G401.6 (cell line): ENCODE data around the gene MSI2.

Experiments used
- FAIRE-seq: peaks from 2 replicates; lab custom pipeline; 2012; peaks lifted over from hg19 to GRCh38; lab: Jason Lieb, UNC

The MSI2 gene

DNA sequence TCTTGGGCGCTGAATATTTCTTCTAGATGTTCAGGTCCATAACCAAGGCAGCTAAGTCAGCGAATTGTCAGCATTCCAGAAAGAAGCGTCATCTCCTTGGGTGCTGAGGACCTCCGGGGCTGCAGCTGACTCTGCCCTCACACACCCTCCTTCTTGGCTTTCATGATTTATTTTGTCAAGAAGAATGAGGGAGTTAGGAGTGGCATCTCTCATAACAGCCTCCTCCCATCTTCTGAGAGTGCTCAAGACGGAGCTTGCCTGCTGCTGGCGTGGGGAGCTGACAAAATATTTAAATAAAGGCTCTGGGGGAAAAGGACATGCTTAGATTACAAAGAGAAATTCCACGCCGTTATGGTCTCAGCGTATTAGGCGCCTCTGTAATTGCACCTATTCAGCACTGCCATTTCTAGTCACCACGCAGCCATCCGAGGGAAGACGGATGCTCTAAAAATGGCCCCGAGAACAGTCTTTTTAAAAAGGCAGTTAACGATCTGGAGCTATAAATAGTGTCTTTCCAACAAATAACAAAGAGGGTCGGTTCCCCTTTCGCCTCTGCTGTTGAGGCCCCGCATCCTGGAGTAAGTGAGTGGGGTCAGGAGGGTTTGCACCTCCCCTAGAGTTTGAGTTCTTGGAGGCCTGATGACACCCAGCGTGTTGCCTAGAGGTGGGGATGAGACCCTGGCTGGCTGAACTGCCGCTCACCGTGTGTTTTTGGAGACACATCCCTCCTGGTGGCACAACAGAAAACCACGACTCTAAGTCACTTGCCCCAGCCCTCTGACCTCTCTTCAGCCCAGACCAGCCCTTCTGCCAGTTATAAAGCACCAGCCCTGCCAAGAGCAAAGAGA is 301.7 kb downstream of the MSI2 start:
- FAIRE-seq, result no peak

DNA sequence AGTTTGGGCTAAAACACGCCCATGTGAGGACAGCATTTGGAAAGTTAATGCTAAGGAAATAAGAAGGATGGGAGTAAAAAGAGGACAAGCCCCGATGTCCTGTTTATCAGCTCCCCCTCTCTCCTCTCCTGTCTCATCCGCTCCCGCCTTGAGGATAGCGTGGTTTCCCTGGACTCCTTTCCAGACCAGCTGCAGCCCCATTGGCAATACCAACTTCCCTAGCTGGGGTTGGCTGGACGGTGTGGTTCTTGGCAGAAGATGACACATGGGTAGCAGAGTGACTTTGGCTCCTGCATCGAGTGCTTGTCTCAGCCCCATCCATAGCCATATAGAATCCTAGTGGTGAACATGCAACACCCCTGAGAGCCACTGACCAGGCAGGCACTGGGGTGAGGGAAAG is 302.9 kb downstream of the MSI2 start:
- no peak for FAIRE-seq

DNA sequence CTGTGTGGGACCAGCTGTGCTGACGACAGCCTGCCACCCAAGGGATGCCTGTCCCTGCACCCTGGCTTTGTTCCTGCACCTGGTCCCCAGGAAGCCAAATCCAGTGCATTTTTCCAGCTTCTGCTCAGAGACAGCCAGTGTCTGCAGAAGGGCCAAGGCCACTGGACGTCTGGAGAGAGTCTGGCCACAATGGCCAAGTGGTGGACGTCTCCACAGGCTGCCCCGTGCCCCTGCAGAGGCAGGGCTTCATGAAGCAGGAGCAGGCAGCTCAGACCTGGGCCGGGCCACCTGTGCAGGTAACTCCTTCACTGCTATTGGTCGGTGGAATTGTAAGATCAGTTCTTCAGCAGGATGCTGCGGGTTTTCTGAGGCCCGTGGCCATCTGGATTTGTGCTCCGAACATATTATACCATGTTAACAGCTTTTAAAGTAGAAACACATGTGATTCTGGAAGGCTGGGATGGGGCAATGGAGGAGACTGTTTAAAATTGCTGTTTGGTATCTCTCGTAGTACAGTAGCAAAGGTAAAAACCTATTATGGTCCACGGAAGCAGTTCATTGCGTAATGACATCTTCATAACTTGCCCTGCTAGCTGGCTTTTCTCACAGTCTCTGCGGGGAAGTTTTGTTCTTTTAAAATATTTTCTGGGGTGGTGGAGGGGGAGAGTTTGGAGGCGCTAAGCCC is 303.5 kb downstream of the MSI2 start:
- FAIRE-seq, result no peak

DNA sequence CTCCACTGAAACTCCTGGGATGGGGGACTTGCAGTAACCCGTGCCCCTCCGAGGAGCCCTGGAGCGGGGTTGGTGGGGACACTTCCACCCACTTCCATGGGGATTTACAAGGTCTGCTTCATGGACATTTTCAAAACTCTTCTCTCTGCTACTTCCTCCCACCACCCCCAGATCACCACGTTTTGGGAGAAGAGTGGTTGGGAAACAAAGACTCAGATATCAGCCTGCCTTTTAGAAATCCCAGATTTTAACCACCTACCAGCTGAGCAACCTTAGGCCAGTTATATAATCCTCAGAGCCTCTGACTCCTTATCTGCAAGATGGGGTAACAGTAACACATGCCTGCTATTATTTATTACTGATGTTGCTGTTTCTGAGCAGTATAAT is 304.0 kb downstream of the MSI2 start:
- no peak for FAIRE-seq

DNA sequence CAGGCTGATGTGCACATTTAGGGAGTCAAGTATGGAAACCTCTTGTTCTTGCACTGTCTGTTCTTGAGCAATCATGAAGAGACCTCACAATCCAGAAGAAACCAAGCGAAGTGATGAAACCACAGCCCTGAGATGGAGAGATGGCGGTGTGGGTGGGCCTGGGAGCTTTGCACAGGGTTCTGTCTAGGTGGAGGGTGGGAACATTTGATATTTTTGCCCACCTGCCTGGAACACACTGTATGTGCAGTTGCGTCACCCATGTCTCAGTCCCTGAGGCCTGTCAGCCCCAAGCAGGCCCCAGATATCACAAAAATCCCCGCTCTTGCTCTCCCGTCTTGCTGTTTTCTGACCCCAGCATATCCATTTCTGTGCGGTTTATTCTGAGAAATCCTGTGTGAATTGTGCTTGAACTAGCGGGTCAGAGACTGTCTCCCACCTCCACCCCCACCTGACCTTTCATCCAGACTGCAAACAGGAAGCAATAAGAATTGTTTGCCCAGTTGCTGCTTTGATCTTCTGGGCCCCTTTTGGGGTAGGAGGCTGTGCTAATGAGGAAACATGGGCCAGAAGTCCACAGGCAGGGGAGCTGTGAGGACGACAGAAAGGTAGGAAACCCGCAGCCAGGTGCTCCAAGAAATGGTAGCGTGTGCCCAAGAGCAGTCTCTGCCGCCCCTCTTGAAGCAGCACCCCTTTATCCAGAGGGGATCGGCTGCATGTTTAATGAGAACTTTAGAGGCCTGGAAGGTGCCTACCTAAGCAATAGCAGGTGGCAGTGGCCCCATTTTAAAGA is 304.9 kb downstream of the MSI2 start:
- no peak for FAIRE-seq

DNA sequence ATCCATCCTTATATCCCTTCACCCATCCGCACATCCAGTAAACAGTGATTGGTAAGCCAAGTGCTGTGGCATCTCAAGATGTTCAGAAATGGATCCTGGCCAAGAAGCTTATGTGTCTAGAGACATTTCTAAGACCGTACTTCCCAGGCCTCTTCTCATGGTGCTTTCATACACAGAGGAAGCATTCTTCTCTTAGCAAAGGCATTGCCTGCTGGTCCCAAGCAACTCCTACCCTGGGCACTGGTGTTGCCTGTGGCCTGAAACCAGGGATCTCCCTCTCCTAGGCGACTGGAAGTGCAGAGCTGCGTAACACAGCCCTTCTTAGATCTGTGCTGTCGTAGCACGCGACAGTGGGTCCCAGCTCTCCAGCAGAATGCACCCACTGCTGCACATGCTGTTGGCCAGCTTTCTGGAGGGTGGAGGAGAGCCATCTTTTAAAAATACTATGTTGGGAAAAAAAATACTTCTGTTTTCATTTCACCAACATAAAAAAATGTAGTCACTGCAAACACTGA is 305.9 kb downstream of the MSI2 start:
- FAIRE-seq, result no peak

DNA sequence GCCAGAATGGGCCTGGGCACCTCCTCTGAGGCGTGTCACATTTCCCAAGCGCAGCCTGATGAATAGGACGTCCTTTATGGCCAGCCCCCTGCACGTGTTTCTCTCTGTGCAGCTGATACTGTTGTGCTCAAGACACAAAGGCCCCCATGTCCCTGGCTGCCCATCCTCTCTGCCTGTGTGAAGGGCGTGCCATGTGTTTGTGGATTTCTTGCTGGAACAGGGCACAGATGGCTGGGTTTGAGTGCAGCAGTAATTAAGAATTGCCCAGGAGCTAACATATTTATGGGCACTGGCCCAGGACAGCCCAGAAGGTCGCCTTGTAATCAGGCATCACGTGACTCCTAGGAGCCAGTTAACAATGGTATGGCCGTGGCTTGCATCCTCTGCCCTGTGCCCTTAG is 307.6 kb downstream of the MSI2 start:
- FAIRE-seq, result no peak

DNA sequence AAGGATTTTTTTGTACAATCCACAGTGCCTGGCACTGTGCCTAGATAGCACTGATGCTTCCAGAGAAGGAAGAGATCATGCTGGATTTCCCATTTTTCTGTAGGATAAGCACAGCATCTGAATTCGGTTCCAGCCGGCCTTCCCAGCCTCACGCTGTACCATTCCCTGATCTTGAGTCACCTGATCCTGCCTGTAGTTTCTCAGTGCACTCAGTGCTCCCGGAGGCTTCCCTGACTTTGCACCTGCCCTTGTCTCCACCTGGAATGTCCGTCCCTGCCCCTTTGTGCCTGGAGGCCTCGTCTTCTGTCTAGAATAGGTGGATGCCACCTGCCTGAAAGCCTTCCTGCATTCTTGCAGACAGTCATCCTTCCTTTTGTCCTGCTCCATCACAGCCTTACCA is 308.9 kb downstream of the MSI2 start:
- FAIRE-seq, result no peak

DNA sequence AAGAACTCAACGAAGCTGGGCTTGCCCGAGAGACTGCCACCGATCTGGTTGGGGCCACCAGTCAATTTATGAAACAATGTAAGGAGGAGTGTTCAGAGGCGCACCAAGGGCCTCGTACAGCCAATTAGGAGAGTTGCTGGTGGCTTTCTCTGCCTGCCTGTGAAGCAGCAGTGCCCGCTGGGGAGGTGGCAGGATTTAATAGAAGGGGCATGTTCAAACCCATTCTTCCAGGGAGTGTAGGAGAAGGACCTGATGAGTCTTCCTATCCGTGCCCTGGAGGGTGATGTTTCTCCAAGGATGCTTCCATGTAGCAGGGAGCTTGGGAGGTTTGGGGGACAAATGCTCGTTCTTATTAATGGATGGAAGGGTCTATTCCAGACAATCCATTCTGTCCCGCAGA is 310.4 kb downstream of the MSI2 start:
- FAIRE-seq, result no peak

DNA sequence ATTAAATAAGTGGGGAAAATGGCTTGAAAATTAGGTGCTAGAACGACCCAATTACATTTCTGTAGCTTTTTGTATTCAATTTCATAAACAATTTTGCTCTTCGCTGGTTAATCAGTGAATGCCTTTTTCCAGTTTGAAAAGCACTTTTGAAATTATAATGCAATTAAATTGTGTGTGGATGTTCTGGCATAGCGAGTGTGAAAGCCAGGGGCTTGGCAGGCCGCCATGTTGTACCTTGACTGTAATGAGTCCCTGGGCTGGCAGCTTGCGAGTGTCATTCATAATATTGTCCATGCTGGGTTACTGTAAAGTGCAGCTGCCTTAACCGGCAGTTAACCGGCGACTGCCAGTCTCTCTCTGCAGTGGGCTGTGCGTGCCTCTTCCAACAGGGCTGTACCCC is 310.9 kb downstream of the MSI2 start:
- FAIRE-seq, result no peak

DNA sequence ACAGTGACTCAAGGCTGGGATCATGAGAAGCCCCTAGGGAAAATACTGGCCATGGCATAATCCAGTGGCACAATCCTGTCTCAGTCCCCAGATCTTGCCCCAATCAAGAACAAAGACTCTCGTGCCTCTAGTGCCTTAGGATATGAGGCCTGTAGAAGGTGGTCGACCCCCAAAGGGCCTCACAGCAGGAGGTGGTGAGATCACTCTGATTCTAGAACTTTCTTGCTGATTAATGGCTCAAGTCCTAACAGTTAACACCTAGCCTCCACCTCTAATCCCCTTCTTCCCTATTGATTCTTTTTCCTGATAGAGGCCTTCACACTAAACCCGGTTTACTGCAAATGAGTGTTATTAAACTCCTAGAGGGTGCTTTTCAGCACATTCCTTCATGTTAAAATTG is 312.0 kb downstream of the MSI2 start:
- no peak for FAIRE-seq

DNA sequence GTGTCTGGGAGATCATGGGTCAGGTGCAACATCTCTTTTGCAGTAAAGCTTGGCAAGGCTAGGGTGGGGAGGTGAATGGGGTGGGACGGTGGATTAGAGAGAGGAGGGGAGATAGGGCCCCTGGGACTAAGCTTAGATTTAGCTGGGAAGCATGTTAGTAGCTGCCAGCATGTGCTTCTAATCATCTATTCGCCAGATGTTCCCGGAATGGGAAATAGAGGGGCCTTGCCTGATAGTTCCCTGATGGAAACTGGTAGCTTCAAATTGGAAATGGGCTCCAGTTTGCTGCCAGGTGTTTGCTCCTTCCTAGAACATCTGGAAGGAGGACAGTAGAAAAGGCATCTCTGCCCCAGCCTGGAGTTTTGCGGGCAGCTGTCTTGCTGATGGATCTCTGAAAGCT is 312.7 kb downstream of the MSI2 start:
- FAIRE-seq, result no peak

DNA sequence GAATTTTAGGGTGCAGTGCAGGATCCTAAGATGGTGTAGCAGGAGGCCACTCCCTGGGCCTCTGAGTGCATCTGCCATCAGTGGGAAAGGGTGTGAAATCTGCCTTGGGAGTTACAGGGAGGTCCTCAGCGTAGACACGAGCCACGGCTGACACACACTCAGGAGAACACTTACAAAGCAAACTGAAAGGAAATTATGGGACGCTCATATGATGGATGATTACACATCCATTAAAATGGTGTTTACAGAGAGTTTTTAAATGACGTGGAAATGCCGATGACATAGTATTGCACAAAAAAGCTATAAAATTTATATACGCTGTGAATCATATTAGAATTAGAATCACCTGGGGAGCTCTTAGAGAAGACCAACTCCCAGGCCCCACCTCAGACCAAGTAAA is 313.5 kb downstream of the MSI2 start:
- no peak for FAIRE-seq

DNA sequence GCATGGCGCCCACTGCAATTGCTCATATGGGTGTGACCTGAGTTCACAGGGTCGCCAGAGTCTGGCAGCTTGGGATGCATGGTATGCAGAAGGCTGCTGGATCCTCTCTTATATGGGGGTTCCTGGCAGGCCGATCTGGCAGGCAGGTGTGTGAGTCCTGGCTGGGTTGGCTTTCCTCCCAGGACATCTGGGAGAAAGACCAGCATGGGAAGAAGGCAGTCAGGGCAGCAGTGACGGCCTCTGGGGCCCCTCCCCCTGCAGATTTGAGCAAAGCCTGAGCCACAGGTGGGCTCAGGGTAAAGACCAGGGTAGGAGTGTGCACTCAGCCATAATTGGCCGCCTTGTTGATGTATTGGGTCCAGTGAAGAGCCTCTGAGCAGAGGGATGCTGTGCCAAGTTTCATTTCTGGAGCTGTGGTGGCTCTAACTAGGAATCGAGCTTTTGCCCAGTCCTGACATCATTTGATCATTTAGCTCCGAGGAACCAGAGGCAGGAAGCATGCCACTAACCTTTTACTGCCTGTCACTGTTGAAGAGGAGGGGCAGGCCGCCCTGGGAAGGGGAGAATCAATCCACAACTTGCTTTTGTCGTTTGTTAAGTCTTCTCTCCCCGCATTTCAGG is 314.5 kb downstream of the MSI2 start:
- FAIRE-seq, result no peak

DNA sequence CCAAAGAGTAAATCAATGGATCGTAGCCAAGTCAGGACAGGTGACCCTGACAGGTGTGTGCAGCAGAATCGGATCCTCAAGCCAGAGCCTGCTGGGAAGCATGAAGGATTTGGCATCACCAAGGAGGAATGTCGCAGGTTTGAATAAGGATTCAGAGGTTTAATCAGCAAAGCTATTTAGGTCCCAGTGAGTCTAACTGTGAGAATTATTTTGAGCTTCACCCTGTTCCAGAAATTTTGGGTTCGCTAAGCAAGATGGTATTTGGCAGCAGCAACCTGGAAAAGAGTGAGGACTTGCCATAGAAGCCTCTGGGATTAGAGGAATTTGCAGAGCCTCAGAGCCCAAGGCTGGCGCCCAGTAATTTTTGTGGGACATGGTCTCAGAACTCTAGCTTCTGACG is 315.7 kb downstream of the MSI2 start:
- no peak for FAIRE-seq

DNA sequence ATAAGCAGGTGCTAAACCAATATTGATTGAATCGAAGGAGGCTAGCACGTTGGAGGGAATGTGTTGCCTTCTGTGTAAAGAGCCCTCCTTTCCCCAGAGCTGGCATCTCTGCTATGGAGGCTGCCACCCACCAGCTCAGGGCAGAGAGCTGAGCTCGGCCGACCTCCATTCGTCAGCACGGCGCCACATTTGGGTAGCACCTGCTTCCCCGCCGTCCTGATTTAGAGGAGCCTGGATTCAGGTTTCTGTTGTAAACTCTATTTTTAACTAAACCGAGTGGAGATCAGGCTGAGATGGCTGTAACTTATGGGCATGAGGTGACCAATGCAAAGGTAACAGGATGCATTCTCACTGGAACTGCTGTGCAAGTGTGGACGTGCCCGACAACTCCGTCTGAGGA is 316.3 kb downstream of the MSI2 start:
- FAIRE-seq, result no peak

DNA sequence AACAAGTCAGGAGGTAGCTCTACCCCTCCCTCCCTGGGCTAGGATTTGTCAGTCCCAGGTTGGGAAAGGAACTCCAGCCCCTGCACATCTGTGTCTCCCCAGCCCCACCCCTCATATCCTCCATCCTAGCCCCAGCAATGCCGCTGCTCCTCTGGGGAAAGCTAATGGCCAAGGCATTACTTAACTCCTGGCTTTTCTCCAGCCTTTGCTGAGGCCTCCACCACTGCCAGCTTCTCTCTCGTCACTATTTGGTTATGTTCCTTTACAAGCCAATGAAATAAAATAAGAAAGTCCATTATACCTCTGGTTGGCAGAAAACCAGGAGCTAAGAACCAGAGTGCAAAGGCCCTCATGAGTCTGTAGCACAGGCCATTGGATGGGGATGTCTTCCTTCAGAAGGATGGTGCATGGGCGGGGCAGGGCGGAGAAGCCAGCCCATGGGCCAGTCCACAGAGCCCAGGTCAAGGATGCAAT is 317.8 kb downstream of the MSI2 start:
- FAIRE-seq, result no peak

DNA sequence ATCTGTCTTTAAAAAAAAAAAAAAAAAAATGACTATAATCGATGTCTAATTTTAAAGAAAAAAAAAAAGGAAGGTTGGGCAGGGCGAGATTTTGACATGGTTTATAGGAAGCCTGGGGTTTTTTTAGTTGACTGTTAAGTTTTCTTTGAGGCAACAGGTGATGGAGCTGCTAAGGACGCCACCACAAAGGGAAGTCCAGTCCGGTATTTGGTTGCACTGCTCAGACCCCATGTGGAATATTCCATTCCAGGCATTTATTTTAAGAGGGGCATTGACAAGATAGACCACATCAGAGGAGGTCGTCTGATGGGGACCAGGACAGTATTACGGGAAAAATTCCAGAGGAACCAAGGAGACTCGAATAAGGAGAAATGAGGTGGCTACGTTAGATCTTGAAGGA is 320.4 kb downstream of the MSI2 start:
- no peak for FAIRE-seq

DNA sequence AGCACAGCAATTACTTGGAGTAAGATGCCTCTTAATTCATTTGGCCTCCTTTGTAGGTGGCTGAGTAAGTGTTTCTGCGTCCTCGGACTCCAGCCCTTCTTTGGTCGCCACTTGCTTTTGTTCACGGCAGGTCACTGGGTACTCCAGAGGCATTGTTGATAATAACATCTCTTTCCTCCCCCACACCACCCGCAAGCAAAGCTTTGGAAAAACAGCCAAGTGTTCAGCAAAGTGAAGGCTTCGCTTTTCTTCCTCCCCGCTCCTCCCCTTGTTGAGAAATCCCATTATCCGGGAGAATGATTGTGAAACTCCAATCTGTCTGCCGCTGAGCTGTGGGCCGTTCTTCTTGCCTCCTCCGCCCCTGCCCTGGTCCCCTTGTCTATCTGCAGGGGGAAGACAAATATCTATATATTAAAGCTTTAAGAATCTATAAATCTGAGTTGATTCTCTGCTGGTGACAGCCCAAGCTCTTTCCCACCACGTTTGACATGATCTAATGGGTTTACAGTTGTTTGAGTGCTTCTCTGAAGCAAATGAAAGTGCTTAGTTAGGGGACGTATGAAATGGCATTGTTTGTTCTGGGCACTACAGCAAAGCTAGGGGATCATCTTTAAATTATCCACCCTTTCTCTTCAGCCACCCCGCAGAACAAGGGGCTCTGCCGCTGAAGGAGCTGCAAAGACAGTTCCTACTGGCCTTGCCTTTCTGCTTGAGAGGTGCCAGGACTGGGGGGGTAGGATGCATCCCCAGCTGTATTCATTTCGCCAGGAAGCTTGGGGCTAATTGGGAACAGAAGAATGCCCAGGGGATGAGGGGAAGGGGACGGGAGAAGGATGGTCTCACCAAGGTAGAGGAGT is 321.7 kb downstream of the MSI2 start:
- no peak for FAIRE-seq

DNA sequence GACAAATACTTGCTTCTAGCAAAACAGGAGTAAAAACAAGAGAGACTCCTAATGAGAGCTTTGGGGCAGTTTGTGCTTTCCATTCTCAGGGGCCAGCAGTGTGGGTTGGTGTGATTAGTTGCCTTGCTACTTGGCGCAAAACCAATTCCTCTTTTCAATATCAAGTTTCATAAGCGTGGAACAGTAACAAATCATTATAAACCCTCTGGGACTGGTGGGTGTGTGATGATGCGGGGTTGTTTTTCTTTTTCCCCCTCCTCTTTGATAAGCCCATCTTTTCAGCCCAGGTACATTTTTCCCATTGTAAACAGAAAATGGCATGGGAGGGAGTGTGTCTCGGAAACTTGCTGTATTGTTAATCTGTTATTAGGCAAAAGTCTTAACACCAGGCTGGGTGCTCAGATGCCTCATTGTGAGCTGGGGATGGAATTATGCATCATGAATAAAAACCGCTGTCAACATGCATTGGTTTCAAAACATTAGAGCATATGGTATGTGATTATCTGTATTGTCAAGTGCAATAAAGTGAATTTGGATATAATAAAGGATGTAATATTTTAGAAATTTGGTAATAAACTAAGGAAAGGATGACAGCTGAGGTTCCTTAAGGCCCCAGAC is 322.4 kb downstream of the MSI2 start:
- no peak for FAIRE-seq

DNA sequence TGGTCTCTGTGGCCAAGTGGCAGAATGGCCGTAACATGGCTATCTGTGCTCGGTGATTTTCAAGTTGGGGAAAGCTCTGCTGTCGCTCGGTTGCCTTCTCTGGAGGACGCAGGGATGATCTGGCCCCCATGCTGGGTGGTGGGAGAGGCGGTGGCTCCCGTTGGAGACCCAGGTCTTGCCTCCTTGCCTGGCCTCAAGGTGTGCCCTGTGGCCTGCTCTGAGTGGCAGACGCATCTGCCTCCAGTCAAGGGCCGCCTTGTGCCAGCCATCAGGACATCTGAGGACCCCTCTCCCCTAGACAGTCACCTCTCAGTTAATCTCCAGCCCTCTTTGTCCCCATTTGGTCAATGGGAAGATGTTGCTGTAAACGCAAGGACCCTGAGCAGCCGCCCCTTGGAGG is 322.9 kb downstream of the MSI2 start:
- no peak for FAIRE-seq
